ENCODE data around the gene UBE2R2.
A peak's percentile ranks its signal among the peaks of the same experiment; 100 is the strongest.
"Not testable (repeated sequence)": the region's sequence is repeated elsewhere in the genome, so short reads cannot be mapped to it uniquely, and the experiment has no call there.

The UBE2R2 gene

DNA sequence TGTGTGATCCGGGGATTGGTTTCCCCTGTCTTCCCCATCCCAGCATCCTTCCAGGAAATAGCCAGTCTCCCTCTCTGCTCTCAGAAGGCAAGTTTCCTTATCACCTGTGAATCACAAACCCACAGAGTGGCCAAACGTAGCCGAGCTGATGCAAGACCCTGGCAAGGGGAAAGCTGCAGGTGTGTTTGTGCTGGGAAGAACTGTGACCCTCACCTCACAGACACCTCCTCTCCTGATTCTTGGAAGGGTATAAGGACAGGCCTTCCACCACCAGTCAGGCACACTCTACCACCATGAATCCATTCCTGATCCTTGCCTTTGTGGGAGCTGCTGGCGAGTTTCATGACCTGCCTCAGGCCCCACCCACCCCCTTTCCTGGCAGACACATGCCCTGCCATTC is 21.7 kb upstream of the UBE2R2 start, which contains the start of gene PRSS3:
PRSS3 (plus strand) TSS at position 281 of the 400 bp plus-strand sequence; CDS start at position 294, 13 bp downstream.
- TF ChIP-seq ZFX (IDR thresholded peaks at IDR 0.05; ENCODE audit: borderline replicate concordance) = no peak
- no peak for TF ChIP-seq CTCF (IDR thresholded peaks at IDR 0.05)
- H3K27ac ChIP-seq = no peak within 1 kb of the TSS

GRCh38 chr9:33795819-33796218 is 21.1 kb upstream of the UBE2R2 start:
- TF ChIP-seq CTCF (IDR thresholded peaks at IDR 0.05) = no peak
- no peak for TF ChIP-seq ZFX (IDR thresholded peaks at IDR 0.05; ENCODE audit: borderline replicate concordance)
- no peak overlapping the region for H3K27ac ChIP-seq

DNA sequence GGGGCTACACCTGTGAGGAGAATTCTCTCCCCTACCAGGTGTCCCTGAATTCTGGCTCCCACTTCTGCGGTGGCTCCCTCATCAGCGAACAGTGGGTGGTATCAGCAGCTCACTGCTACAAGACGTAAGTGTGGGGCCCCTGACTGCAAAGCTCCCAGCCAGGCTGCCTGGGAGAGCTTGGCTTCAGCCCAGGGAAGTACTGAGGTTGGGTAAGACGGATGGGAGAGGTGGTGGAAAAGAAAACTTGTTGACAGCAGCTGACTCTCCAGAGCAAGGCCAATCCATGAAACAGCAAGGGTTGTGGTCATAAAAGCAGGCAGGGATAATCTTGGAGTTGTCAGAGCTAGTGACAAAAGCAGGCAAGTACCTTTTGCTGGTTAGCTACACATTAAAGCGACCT is 20.3 kb upstream of the UBE2R2 start:
- H3K27ac ChIP-seq = not testable (repeated sequence)

- TF ChIP-seq CTCF (IDR thresholded peaks at IDR 0.05) = no peak
- no peak for TF ChIP-seq ZFX (IDR thresholded peaks at IDR 0.05; ENCODE audit: borderline replicate concordance)
Measured at GRCh38 chr9:33797837-33798236, 19.1 kb upstream of the UBE2R2 start.

GRCh38 chr9:33798545-33798944 is 18.4 kb upstream of the UBE2R2 start:
- no peak overlapping the region for H3K27ac ChIP-seq
- TF ChIP-seq CTCF (IDR thresholded peaks at IDR 0.05) = no peak
- TF ChIP-seq ZFX (IDR thresholded peaks at IDR 0.05; ENCODE audit: borderline replicate concordance) = no peak

More at GRCh38 chr9:33797837-33798236, 19.1 kb upstream of the UBE2R2 start:
- H3K27ac ChIP-seq = no peak overlapping the region

DNA sequence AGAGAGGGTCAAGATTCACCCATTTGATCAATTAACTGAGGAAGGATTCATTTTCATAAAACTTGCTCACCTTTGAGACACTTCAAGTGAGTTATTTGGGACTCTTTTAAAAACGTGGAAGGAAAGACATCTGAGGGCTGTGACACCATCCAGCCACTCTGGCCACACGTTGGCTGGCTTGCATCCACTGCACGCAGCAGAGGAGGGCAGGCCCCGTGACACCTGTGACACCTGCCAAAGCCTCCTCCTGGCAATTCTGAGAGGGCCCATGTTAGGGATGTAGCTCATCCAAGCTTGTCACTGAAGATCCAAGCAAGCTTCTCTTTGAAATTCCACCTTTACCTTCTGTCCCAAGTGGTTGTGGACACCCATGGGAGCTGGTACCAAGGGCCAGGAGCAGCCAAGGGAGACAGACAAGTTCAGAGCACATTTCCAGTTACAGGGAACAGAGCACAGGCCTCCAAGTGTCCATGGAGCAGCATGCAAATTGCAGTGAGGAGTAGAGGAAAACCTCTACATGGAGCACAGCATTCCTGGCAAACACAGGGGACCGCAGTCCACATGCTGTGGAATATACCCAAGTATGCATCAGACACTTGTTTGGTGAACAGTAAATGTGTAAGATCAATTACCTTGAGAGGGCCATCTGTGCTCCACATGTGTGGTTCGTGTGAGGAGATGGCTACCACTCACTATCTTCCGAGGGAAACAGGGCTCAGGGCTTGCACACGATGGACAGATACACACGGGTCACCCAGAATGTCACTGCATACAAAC is 16.8 kb upstream of the UBE2R2 start:
- TF ChIP-seq CTCF (IDR thresholded peaks at IDR 0.05) (no peak), ZFX (IDR thresholded peaks at IDR 0.05; ENCODE audit: borderline replicate concordance) (no peak)
- H3K27ac ChIP-seq = no peak overlapping the region

DNA sequence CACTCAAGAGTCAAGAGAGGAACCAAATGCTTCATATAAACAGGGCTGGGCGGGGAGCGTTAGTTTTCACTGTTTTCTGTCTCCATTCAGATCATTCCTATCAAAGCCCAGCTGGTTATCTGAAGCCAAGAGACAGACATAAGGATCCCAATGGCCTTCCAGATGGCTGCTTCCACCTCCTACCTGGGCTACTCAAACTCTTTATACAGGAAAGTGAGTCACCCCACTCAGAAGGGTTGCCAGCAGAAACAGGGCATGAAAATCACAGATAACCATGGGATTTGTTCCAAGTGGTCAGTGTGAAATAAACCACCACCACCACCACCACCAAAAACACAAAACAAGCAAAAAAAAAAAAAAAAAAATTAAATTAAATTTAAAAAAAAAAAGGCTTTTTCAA is 16.1 kb upstream of the UBE2R2 start:
- no peak overlapping the region for H3K27ac ChIP-seq
- TF ChIP-seq CTCF (IDR thresholded peaks at IDR 0.05) (no peak), ZFX (IDR thresholded peaks at IDR 0.05; ENCODE audit: borderline replicate concordance) (no peak)

GRCh38 chr9:33801943-33802500 is 14.9 kb upstream of the UBE2R2 start:
- not testable (repeated sequence) for H3K27ac ChIP-seq

GRCh38 chr9:33804196-33804595 is 12.8 kb upstream of the UBE2R2 start:
- not testable (repeated sequence) for H3K27ac ChIP-seq

- H3K27ac ChIP-seq = peak overlapping the region; percentile 75
Measured at GRCh38 chr9:33807156-33807555, 9.8 kb upstream of the UBE2R2 start.

- H3K27ac ChIP-seq = not testable (repeated sequence)
Measured at GRCh38 chr9:33808979-33809322, 8.0 kb upstream of the UBE2R2 start.

Measured in 22Rv1 (cell line).